Measurements from ENCODE around the gene PHF14. TPM values are rescaled to one million over a fixed set of nuclear protein-coding genes. Genes with fewer than 3 reads are reported as not detected.

PHF14 gene
- total RNA-seq, 1 donor from 2014 or later: 63.9 TPM

DNA sequence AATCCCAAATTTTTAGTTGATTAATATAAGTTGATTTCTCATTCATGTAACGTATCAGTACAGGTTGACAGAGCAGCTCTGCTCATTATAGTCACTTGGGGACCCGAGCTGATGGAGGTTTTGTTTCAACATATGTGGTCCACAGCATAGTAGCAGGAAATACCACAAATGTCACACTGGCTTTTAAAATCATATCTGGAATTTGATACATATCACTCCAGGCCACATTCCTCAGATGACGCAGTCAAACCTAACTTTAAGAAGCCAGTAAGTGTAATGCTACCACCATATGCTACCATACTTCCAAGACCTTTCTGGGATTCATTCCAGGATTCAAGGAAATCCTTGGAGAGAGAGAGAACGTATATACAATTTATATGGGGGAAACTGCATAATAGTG, 156.3 kb downstream of the PHF14 start:
- Mint-ChIP-seq H3K4me3 (ENCODE audit: low read depth) (no peak overlapping the region), H3K36me3 (ENCODE audit: insufficient read depth) (peaks cover 6% of the 10 kb centered on the region), H3K27ac (no peak overlapping the region), H3K9me3 (ENCODE audit: low read depth) (no peaks in the 10 kb centered on the region), H3K27me3 (no peaks in the 10 kb centered on the region), H3K4me1 (ENCODE audit: low read depth) (peaks cover 15% of the 10 kb centered on the region)
- DNase-seq (ENCODE audit: low spot score, unreplicated experiment): no peak
- TF ChIP-seq, protein P1, sequence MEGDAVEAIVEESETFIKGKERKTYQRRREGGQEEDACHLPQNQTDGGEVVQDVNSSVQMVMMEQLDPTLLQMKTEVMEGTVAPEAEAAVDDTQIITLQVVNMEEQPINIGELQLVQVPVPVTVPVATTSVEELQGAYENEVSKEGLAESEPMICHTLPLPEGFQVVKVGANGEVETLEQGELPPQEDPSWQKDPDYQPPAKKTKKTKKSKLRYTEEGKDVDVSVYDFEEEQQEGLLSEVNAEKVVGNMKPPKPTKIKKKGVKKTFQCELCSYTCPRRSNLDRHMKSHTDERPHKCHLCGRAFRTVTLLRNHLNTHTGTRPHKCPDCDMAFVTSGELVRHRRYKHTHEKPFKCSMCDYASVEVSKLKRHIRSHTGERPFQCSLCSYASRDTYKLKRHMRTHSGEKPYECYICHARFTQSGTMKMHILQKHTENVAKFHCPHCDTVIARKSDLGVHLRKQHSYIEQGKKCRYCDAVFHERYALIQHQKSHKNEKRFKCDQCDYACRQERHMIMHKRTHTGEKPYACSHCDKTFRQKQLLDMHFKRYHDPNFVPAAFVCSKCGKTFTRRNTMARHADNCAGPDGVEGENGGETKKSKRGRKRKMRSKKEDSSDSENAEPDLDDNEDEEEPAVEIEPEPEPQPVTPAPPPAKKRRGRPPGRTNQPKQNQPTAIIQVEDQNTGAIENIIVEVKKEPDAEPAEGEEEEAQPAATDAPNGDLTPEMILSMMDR (IDR thresholded peaks at IDR 0.05; ENCODE audit: unreplicated experiment): no peak

DNA sequence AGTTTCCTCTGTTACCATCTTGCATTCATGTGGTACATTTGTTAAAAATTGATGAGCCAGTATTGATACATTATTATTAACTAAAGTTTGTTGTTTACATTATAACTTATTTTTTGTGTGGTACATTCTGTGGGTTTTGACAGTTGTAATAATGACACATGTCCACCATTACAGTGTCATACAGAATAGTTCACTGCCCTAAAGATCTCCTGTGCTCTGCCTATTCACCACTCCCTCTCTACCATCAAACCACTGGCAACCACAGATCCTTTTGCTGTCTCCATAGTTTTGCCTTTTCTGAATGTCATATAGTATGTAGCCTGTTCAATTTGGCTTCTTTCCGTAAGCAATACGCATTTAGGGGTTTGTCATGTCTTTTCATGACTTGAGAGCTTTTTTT, 156.9 kb downstream of the PHF14 start:
- no peak for DNase-seq (ENCODE audit: low spot score, unreplicated experiment)
- H3K27ac Mint-ChIP-seq: peak overlapping the region; percentile 7

DNA sequence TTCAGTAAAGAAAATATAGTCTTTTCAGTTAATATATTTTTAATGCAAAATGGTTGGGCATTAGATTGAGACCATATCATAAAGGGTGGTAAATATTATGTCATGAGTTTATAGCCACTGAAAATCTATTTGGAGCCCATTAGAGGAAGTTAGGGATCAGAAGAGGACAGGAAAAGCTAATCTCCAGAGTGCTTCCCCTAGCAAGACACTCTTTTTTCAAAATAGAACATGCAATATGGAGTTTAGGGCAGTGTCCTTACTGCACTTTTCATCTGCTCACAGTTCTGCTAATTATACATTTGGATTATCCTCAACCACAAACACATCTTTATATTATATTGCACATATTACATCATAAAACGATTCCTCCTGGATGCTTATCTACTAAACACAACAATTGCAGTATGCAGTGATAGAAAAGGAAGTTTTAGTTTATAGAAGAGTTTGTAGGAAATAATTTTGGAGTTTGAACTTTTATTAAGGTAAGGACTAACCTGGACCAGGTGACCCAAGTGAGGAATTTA, 159.8 kb downstream of the PHF14 start:
- peaks cover 15% of the 10 kb centered on the region for H3K4me1 Mint-ChIP-seq (ENCODE audit: low read depth)
- TF ChIP-seq, protein P1 (IDR thresholded peaks at IDR 0.05; ENCODE audit: unreplicated experiment): no peak
- no peaks in the 10 kb centered on the region for H3K27me3 Mint-ChIP-seq
- DNase-seq (ENCODE audit: low spot score, unreplicated experiment): no peak
- peaks cover 5% of the 10 kb centered on the region for H3K36me3 Mint-ChIP-seq (ENCODE audit: insufficient read depth)
- H3K4me3 Mint-ChIP-seq (ENCODE audit: low read depth): no peak overlapping the region
- no peaks in the 10 kb centered on the region for H3K9me3 Mint-ChIP-seq (ENCODE audit: low read depth)
- H3K27ac Mint-ChIP-seq: no peak overlapping the region

More for the DNA sequence above, 156.9 kb downstream of the PHF14 start:
- Mint-ChIP-seq H3K9me3 (ENCODE audit: low read depth) (no peaks in the 10 kb centered on the region), H3K4me1 (ENCODE audit: low read depth) (peaks cover 15% of the 10 kb centered on the region), H3K4me3 (ENCODE audit: low read depth) (no peak overlapping the region), H3K36me3 (ENCODE audit: insufficient read depth) (peaks cover 6% of the 10 kb centered on the region), H3K27me3 (no peaks in the 10 kb centered on the region)
- TF ChIP-seq, protein P1 (IDR thresholded peaks at IDR 0.05; ENCODE audit: unreplicated experiment): no peak

DNA sequence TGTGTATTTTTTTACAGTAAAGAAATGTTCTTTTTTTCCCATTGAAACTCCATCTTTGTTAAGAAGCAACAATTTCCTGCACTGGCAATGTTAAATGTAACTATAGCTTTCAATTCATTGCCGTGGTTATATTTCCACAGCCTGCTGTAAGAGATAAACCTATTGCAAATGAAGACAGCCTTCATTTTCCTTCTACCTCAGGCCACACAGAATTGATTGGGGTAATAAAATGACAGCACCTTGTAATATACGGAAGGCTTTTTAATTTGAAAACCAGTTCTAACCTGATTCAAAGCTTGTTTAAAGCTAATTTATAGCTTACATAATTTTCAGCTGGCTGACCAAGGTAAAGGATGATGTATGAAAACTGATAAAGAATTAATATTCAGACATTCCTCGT, 161.9 kb downstream of the PHF14 start:
- H3K27ac Mint-ChIP-seq: no peak overlapping the region
- TF ChIP-seq, protein P1 (IDR thresholded peaks at IDR 0.05; ENCODE audit: unreplicated experiment): no peak
- H3K4me3 Mint-ChIP-seq (ENCODE audit: low read depth): no peak overlapping the region
- DNase-seq (ENCODE audit: low spot score, unreplicated experiment): no peak
- H3K27me3 Mint-ChIP-seq: no peaks in the 10 kb centered on the region
- H3K9me3 Mint-ChIP-seq (ENCODE audit: low read depth): no peaks in the 10 kb centered on the region
- peaks cover 5% of the 10 kb centered on the region for H3K36me3 Mint-ChIP-seq (ENCODE audit: insufficient read depth)
- peaks cover 15% of the 10 kb centered on the region for H3K4me1 Mint-ChIP-seq (ENCODE audit: low read depth)

DNA sequence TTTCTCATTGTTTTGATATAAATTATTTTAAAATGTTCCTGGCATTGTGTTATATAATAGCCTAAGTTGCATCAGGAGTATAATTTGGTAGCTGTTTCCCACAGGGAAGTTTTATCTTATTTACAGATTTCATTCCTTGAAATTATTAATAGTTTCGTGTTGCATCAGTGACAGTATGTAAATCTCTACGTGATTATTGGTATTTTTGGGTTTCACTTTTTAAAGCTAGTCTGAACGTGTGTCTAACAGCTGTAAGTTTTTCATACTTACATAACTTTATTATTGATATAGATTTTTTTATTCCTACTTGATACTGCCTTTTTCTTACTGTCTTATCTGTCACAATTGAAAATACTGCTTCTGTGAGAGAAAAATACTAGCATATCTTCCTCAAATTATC, 167.9 kb downstream of the PHF14 start:
- TF ChIP-seq, protein P1 (IDR thresholded peaks at IDR 0.05; ENCODE audit: unreplicated experiment): no peak
- no peak overlapping the region for H3K4me3 Mint-ChIP-seq (ENCODE audit: low read depth)

More for the DNA sequence above, 167.9 kb downstream of the PHF14 start:
- Mint-ChIP-seq H3K36me3 (ENCODE audit: insufficient read depth) (no peaks in the 10 kb centered on the region), H3K27me3 (no peaks in the 10 kb centered on the region), H3K27ac (no peak overlapping the region), H3K9me3 (ENCODE audit: low read depth) (no peaks in the 10 kb centered on the region), H3K4me1 (ENCODE audit: low read depth) (no peaks in the 10 kb centered on the region)
- no peak for DNase-seq (ENCODE audit: low spot score, unreplicated experiment)

All from progenitor cell of endocrine pancreas (in vitro differentiated cells).